HFFc6 (cell line): ENCODE data around the gene DNAAF8. TPM values are rescaled to one million over a fixed set of nuclear protein-coding genes. Genes with fewer than 3 reads are reported as not detected.
"Not testable (repeated sequence)": the region's sequence is repeated elsewhere in the genome, so short reads cannot be mapped to it uniquely, and the experiment has no call there.

ENCODE experiments used
- DNase-seq: peaks from one replicate; pipeline ENCODE4 v3.0.0-alpha.2; 2018
- H3K27ac Mint-ChIP-seq: 2 replicates; pipeline ENCODE4 v1.8.0; 2020; ENCODE audit warnings: mild to moderate bottlenecking, mixed read lengths
- H3K27me3 Mint-ChIP-seq: 2 replicates; pipeline ENCODE4 v1.8.0; 2021; ENCODE audit warnings: mild to moderate bottlenecking, moderate library complexity, mixed read lengths; ENCODE audit not compliant: insufficient read depth
- H3K36me3 Mint-ChIP-seq: 2 replicates; pipeline ENCODE4 v1.8.0; 2021; ENCODE audit warnings: low read depth, mixed read lengths
- H3K4me1 Mint-ChIP-seq: 2 replicates; pipeline ENCODE4 v1.8.0; 2020; ENCODE audit warnings: low read depth, mixed read lengths
- H3K4me3 Mint-ChIP-seq: 2 replicates; pipeline ENCODE4 v1.8.0; 2020; ENCODE audit warnings: mild to moderate bottlenecking, moderate library complexity, mixed read lengths
- H3K9me3 Mint-ChIP-seq: 2 replicates; pipeline ENCODE4 v1.8.0; 2020; ENCODE audit warnings: mild to moderate bottlenecking, mixed read lengths
- CTCF ChIP-seq: fragments of 200-600 bp; sonication (generic); IDR thresholded peaks from 2 replicates; pipeline ENCODE4 v1.5.0; 2021; ENCODE audit warnings: antibody characterized with exemption, mild to moderate bottlenecking
- total RNA-seq, 6 experiments: library from RNA; stranded (reverse); fragmentation: NEBNext Ultra II Directional; extraction: Animal tissue kit (Norgen Biotek cat#: 25700); gene quantifications; 2 replicates in 1 of 6; 3 replicates in 5 of 6; pipeline ENCODE4 v1.2.3, GENCODE V29; 2021

The DNAAF8 gene
- total RNA-seq, 6 experiments from 2014 or later = 1.1 to 2.8 (median 1.6) TPM

GRCh38 chr16:4737545-4737944, 3.2 kb downstream of the DNAAF8 start:
- Mint-ChIP-seq H3K4me3 (no peak overlapping the region), H3K36me3 (peaks cover 4% of the 10 kb centered on the region), H3K27ac (no peak overlapping the region), H3K4me1 (peaks cover 12% of the 10 kb centered on the region), H3K27me3 (peaks cover 2% of the 10 kb centered on the region), H3K9me3 (no peaks in the 10 kb centered on the region)
- no peak for TF ChIP-seq CTCF
- no peak for DNase-seq

GRCh38 chr16:4738370-4738769, 4.0 kb downstream of the DNAAF8 start:
- H3K9me3 Mint-ChIP-seq, H3K27me3 Mint-ChIP-seq, DNase-seq, H3K27ac Mint-ChIP-seq, H3K4me3 Mint-ChIP-seq, H3K36me3 Mint-ChIP-seq: not testable (repeated sequence)
- peaks cover 14% of the 10 kb centered on the region for H3K4me1 Mint-ChIP-seq

DNA sequence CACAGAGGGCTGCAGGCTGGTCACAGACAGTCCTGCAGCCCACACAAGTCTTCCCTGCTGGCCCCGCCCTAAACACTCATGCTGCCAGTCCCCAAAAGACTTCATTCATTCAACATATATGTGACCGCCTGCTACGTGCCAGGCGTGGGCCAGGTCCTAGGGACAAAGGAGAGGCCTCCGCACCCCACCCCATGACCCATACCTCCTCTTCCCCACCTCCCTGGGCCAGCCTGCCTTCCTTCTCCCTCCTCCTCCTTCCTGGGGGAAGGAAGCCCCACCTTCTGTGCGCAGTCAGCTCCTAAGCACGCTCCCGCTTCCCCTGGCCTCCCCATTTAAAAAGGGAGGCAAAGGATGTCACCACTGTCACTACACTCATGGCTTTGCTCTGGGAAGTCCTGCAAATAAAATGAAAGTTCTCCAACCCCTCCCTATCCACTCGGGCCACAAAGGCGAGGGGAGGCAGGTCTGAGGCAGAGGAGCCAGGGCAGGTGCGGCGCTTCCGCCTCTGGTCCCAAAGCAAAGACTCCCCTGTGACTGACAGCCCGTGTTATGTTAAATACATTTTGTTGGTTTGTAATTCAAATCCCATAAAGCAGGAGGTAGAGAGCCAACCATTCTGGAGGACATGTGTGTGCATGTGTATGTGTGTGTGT, 9.0 kb downstream of the DNAAF8 start:
- Mint-ChIP-seq H3K27me3 (no peaks in the 10 kb centered on the region; the same call in 1 of the 2 replicates), H3K4me3 (peak overlapping the region; percentile 53), H3K9me3 (no peaks in the 10 kb centered on the region), H3K36me3 (no peaks in the 10 kb centered on the region), H3K4me1 (peaks cover 12% of the 10 kb centered on the region), H3K27ac (0 out of 2 replicates have a peak overlapping the region, but pooled peaks have one; percentile 9)
- TF ChIP-seq CTCF = no peak
- no peak for DNase-seq

DNA sequence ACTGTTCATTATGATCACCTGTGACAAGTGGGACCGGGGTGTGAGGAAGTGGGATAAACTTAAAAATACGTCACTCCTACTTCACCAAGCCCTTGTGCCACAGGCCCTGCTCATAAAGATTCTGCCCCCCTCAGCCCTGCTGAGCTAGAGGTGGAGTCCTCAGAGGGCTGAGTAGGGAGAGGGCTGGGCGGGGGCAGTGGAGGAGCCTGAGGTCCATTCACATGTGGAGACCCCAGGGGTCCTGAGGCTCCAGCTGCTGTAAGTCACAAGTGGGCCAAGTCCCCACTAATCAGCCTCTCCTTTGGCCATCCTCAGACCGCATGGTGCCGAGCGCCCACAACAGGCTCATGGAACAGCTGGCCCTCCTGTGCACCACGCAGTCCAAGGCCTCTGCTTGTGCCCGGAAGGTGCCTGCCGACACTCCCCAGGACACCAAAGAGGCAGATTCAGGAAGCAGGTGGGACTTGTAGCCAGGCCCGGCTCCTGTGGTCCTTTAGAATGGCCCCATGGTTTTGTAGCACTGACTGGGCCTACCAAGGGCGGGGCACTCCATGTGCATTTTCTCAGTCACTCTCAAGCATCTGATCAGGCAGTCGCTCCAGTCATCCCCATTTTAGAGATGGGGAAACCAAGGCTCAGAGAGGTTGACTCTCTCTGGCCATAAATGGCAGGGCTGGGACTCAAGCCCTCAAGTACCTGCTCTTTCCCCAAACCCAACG, 10.4 kb downstream of the DNAAF8 start:
- no peaks in the 10 kb centered on the region; the same call in 1 of the 2 replicates for H3K27me3 Mint-ChIP-seq
- no peak overlapping the region for H3K27ac Mint-ChIP-seq
- H3K36me3 Mint-ChIP-seq = no peaks in the 10 kb centered on the region
- DNase-seq = no peak
- no peak for TF ChIP-seq CTCF
- peaks cover 12% of the 10 kb centered on the region for H3K4me1 Mint-ChIP-seq
- no peaks in the 10 kb centered on the region for H3K9me3 Mint-ChIP-seq
- H3K4me3 Mint-ChIP-seq = no peak overlapping the region

- H3K27me3 Mint-ChIP-seq = no peaks in the 10 kb centered on the region; the same call in 1 of the 2 replicates
- no peak overlapping the region for H3K27ac Mint-ChIP-seq
- no peak for DNase-seq
- no peak overlapping the region for H3K4me3 Mint-ChIP-seq
- peaks cover 12% of the 10 kb centered on the region for H3K4me1 Mint-ChIP-seq
- no peaks in the 10 kb centered on the region for H3K9me3 Mint-ChIP-seq
- no peak for TF ChIP-seq CTCF
- H3K36me3 Mint-ChIP-seq = no peaks in the 10 kb centered on the region
Measured at GRCh38 chr16:4745274-4745569, 10.9 kb downstream of the DNAAF8 start.

- H3K36me3 Mint-ChIP-seq = no peaks in the 10 kb centered on the region
- no peak for TF ChIP-seq CTCF
- H3K4me1 Mint-ChIP-seq = peaks cover 12% of the 10 kb centered on the region
Measured at GRCh38 chr16:4746215-4746614, 11.9 kb downstream of the DNAAF8 start.

More at GRCh38 chr16:4746215-4746614, 11.9 kb downstream of the DNAAF8 start:
- no peak overlapping the region for H3K4me3 Mint-ChIP-seq
- H3K27ac Mint-ChIP-seq = no peak overlapping the region; the same call in 1 of the 2 replicates
- H3K27me3 Mint-ChIP-seq = no peaks in the 10 kb centered on the region; the same call in 1 of the 2 replicates
- H3K9me3 Mint-ChIP-seq = no peaks in the 10 kb centered on the region
- DNase-seq = no peak
